MM.1S (cell line): ENCODE results near the gene TSSC4.

Experiments used
- DNase-seq: peaks from one replicate; pipeline ENCODE4 v3.0.0-alpha.2; 2015
- H2AFZ ChIP-seq: fragments of 300-600 bp; sonication (generic); 2 replicates; pipeline ENCODE4 v1.6.0; 2016; ENCODE audit warnings: antibody characterized with exemption, low read length
- H3F3A ChIP-seq: fragments of 300-600 bp; sonication (generic); 2 replicates; pipeline ENCODE4 v1.6.1; 2016; ENCODE audit warnings: mild to moderate bottlenecking, antibody characterized with exemption, low read length, moderate library complexity, mixed read lengths; ENCODE audit not compliant: insufficient read depth
- H3K27ac ChIP-seq: fragments of 300-600 bp; sonication (generic); 2 replicates; pipeline ENCODE4 v1.5.1; 2016; ENCODE audit warnings: mild to moderate bottlenecking, low read length
- H3K27me3 ChIP-seq: fragments of 300-600 bp; sonication (generic); replicated peaks from 2 replicates; pipeline ENCODE4 v1.6.0; 2016; ENCODE audit warnings: low read length; ENCODE audit not compliant: insufficient read depth
- H3K36me3 ChIP-seq: fragments of 300-600 bp; sonication (generic); replicated peaks from 2 replicates; pipeline ENCODE4 v1.6.1; 2016; ENCODE audit warnings: mild to moderate bottlenecking, low read length, mixed read lengths; ENCODE audit not compliant: insufficient read depth
- H3K4me1 ChIP-seq: fragments of 300-600 bp; sonication (generic); 2 replicates; pipeline ENCODE4 v1.6.1; 2016; ENCODE audit warnings: low read length, mixed read lengths
- H3K4me2 ChIP-seq: fragments of 300-600 bp; sonication (generic); 2 replicates; pipeline ENCODE4 v1.6.0; 2016; ENCODE audit warnings: low read depth, low read length
- H3K4me3 ChIP-seq: fragments of 300-600 bp; sonication (generic); 2 replicates; pipeline ENCODE4 v1.5.1; 2016; ENCODE audit warnings: low read length, mixed read lengths
- H3K79me2 ChIP-seq: fragments of 300-600 bp; sonication (generic); 2 replicates; pipeline ENCODE4 v1.6.1; 2016; ENCODE audit warnings: mixed run types, low read length, mixed read lengths
- H3K9ac ChIP-seq: fragments of 300-600 bp; sonication (generic); 2 replicates; pipeline ENCODE4 v1.6.1; 2016; ENCODE audit warnings: low read length, mixed read lengths
- H3K9me2 ChIP-seq: fragments of 300-600 bp; sonication (generic); replicated peaks from 2 replicates; pipeline ENCODE4 v1.6.1; 2016; ENCODE audit warnings: mild to moderate bottlenecking, low read length, mixed read lengths; ENCODE audit not compliant: insufficient read depth
- H3K9me3 ChIP-seq: fragments of 300-600 bp; sonication (generic); replicated peaks from 2 replicates; pipeline ENCODE4 v1.6.1; 2016; ENCODE audit warnings: mild to moderate bottlenecking, low read length, mixed read lengths; ENCODE audit not compliant: insufficient read depth
- H4K20me1 ChIP-seq: fragments of 300-600 bp; sonication (generic); 2 replicates; pipeline ENCODE4 v1.6.1; 2016; ENCODE audit warnings: mild to moderate bottlenecking, low read length, moderate library complexity, mixed read lengths; ENCODE audit not compliant: insufficient read depth
- CTCF ChIP-seq: fragments of 300-600 bp; sonication (generic); IDR thresholded peaks from 2 replicates; pipeline ENCODE4 v1.5.1; 2016; ENCODE audit warnings: antibody characterized with exemption, low read length, mixed read lengths
- EZH2 ChIP-seq: fragments of 300-600 bp; sonication (generic); optimal IDR thresholded peaks from 2 replicates; pipeline ENCODE3; 2017; ENCODE audit warnings: low read depth, mild to moderate bottlenecking, antibody characterized with exemption, low read length, mixed read lengths
- EZH2phosphoT487 ChIP-seq: fragments of 300-600 bp; sonication (generic); IDR thresholded peaks from 2 replicates; pipeline ENCODE4 v1.6.1; 2018; ENCODE audit warnings: antibody characterized with exemption, low read length

The TSSC4 gene

GRCh38 chr11:2426221-2426620 is 25.7 kb downstream of the TSSC4 start:
- H3K9me3 ChIP-seq, result no peaks in the 10 kb centered on the region
- no peak overlapping the region for H3K4me3 ChIP-seq
- H3K9me2 ChIP-seq, result no peaks in the 10 kb centered on the region
- no peaks in the 10 kb centered on the region for H3K79me2 ChIP-seq
- TF ChIP-seq CTCF, result no peak
- TF ChIP-seq EZH2phosphoT487, result no peak
- TF ChIP-seq EZH2, result no peak
- H3K27me3 ChIP-seq, result peaks cover 65% of the 10 kb centered on the region
- H3F3A ChIP-seq, result no peaks in the 10 kb centered on the region
- no peaks in the 10 kb centered on the region for H3K4me1 ChIP-seq
- H2AFZ ChIP-seq, result no peak overlapping the region
- H3K36me3 ChIP-seq, result no peaks in the 10 kb centered on the region
- DNase-seq, result no peak
- H4K20me1 ChIP-seq, result no peaks in the 10 kb centered on the region
- H3K9ac ChIP-seq, result no peak overlapping the region
- no peak overlapping the region for H3K4me2 ChIP-seq
- H3K27ac ChIP-seq, result no peak overlapping the region

- no peak for DNase-seq
- Histone ChIP-seq H3K79me2 (no peaks in the 10 kb centered on the region), H3K27ac (no peak overlapping the region), H4K20me1 (no peaks in the 10 kb centered on the region), H3K4me2 (no peak overlapping the region), H3K9me3 (no peaks in the 10 kb centered on the region), H3K4me1 (no peaks in the 10 kb centered on the region), H3K9me2 (no peaks in the 10 kb centered on the region), H3K36me3 (no peaks in the 10 kb centered on the region), H3K4me3 (no peak overlapping the region), H3F3A (no peaks in the 10 kb centered on the region), H2AFZ (no peak overlapping the region), H3K9ac (no peak overlapping the region), H3K27me3 (peaks cover 57% of the 10 kb centered on the region)
- TF ChIP-seq EZH2phosphoT487, result no peak
- no peak for TF ChIP-seq EZH2
- no peak for TF ChIP-seq CTCF
Observed at GRCh38 chr11:2426826-2427521, 26.4 kb downstream of the TSSC4 start.

GRCh38 chr11:2427721-2428321 is 27.3 kb downstream of the TSSC4 start:
- Histone ChIP-seq H4K20me1 (no peaks in the 10 kb centered on the region), H3K9me3 (no peaks in the 10 kb centered on the region), H2AFZ (no peak overlapping the region), H3K36me3 (no peaks in the 10 kb centered on the region), H3K4me3 (no peak overlapping the region), H3K27ac (no peak overlapping the region), H3K9ac (no peak overlapping the region), H3K79me2 (no peaks in the 10 kb centered on the region), H3K27me3 (peaks cover 49% of the 10 kb centered on the region), H3K4me1 (no peaks in the 10 kb centered on the region), H3F3A (no peaks in the 10 kb centered on the region), H3K9me2 (no peaks in the 10 kb centered on the region), H3K4me2 (no peak overlapping the region)
- DNase-seq, result no peak
- TF ChIP-seq EZH2, result no peak
- no peak for TF ChIP-seq EZH2phosphoT487
- no peak for TF ChIP-seq CTCF
